Measurements from ENCODE around the gene NAP1L5.

Gene NAP1L5

DNA sequence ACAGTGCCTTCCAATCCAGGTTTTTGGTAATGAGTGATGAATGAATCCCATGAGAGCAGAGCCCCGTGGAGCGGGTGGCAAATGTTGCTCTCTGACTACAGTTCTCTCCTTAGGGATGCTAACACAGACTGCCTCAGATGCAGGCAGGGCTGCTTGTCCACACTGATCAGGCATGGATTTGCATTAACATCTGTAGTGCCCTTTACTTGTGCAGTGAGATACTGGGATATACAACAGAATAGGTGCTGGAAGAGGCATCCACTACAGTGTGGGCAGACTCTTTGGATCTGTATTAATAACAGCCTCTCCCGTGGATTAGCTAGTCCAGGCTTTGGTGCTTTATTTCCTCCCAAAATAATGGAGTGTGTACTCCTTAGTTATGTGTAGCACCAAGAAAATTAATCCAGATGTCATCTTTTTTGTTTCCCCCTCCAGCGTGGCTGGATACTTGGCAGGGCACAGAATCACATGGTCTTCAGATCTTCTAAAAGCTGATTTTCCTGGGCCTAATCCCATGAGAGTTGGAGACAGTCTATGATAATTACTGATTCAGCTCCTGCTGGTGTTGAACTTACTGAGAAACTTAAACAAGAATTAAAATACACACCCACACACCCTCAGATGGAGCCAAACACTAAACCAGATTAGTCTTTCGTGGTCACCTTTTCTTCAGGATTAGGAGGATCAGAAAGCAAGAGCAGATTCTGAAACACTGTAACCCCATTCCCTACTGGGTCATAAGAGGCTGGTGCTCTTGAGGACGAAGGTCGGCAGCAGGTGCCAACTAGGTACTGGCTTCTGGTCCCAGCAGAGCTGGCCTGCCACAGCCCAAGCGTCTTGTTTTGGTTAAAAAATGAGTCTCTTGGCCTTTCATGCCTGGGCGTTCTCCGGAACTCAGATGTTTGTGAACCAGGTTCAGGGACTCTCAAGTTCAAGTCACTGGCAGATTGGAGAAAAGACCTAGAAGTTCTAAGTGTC is 23.1 kb upstream of the NAP1L5 start:
- DNase-seq, result no peak

DNA sequence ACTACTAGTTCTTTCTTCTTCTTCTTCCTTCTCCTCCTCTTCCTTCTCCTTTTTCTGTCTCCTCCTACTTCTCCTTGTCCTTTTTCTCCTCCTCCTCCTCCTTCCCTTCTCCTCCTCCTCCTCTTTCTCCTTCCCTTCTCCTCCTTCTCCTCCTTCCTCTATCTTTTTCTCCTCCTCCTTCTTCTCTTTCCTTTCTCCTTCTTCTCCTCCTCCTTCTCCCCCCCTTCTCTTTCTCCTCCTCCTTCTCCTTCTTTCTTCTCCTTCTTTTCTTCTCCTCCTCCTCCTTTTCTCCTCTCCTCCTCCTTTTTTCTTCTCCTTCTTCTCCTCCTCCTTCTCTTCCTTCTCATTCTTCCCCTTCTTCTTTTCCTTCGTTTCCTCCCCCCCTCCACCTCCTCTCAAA is 21.8 kb upstream of the NAP1L5 start:
- no peak for DNase-seq

- no peak for DNase-seq
These were observed 20.5 kb upstream of the NAP1L5 start for GRCh38 chr4:88718098-88718497.

GRCh38 chr4:88713782-88714181 is 16.2 kb upstream of the NAP1L5 start:
- no peak for DNase-seq

DNA sequence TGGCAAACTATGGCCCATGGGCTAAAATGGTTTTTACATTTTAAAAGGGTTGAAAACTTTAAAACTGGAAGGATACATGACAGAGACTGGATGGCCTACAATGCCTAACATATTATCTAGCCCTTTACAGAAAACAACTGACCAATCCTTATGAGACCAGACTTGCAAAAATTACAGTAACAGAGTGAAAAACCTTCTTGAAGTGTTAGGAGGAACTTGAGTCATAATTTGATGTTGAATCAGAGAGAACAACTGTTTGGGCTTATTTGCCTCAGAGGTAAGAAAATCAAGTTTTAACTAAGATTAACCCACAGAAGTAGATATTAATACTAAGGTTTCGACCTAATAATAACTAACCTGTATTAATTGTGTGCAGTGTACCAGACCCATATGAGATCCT is 12.4 kb upstream of the NAP1L5 start:
- DNase-seq, result no peak

- DNase-seq, result no peak
These were observed 8.9 kb upstream of the NAP1L5 start for GRCh38 chr4:88706574-88706973.

- no peak for DNase-seq
These were observed 8.3 kb upstream of the NAP1L5 start for GRCh38 chr4:88705805-88706492.

GRCh38 chr4:88705223-88705622 is 7.6 kb upstream of the NAP1L5 start:
- DNase-seq, result no peak

DNA sequence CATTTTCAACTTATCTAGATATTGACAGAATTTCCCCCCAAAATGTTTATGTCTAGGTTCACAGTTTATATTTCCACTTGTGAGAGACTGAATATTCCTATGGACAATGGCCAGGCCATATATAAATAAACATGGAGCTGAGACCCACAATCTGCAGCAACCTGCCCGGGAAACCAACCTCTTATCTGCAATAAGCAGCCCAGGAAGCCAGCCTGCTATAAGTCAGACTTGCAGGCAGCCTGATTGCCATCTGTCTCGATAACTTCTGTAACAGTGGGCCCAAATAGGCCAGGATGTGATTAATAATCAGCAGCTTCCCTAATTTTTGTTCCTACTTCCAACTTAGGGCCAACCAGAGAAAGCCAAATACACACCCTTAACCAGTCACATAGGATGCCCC is 5.2 kb upstream of the NAP1L5 start:
- DNase-seq, result no peak

DNA sequence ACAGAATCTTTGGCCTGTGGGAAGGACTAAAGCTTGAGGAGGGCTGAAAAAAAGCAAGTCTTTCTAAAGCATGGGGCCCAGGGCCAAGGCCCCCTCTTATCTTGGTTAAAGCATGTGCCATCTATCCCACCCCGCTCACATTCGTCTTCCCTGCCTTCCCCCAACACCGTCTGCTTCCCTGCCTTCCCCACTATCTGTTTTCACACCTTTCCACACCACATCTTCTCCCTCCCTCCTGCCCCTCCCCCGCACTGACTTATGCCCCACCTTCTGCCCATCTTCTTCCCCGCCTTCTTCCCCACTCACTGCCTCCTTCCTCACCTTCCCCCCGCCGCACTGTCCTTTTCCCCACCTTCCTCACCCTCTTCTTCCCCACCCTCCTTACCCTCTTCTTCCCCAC is 890 bp upstream of the NAP1L5 start:
- no peak for DNase-seq

DNA sequence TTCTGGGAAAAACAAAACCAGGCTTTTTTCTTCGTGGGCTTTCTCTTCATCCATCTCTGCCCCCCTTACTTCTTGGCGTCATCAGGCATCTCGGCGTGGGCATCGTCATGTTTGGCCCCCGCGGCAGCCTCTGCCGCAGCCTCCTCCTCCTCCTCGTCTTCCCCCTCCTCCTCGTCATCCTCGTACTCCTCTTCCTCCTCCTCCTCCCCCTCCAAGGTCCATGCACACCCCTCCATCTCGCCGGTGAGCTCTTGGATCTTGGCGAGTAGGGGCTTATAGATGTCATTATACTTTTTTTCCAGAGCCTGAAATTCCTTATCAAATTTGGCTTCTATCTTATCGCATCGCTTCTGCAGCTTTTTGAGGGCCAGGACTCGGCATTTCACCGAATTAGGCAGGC is 488 bp downstream of the NAP1L5 start:
- DNase-seq, result no peak

GRCh38 chr4:88696630-88697029 is 999 bp downstream of the NAP1L5 start:
- no peak for DNase-seq

- no peak for DNase-seq
These were observed 3.8 kb downstream of the NAP1L5 start for GRCh38 chr4:88693792-88694191.

DNA sequence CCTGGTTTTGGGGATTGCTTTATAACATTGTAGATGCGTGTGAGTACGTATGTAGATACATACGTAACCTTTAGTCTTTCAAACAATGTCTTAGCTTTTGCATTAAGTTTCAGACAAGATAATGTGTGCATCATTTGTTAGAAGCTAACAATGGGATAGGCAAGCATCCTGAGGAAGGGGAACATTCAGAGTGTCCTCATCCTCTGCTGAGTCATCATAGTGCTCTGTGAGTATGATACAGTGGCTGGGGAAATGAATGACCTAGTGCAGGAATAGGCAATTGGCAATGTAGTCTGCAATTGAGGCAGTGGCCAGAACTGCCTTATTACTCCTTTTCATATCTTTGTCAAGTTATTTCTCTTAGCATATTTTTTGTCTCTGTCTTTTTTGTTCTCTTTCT is 7.3 kb downstream of the NAP1L5 start:
- peak; percentile 16 for DNase-seq

DNA sequence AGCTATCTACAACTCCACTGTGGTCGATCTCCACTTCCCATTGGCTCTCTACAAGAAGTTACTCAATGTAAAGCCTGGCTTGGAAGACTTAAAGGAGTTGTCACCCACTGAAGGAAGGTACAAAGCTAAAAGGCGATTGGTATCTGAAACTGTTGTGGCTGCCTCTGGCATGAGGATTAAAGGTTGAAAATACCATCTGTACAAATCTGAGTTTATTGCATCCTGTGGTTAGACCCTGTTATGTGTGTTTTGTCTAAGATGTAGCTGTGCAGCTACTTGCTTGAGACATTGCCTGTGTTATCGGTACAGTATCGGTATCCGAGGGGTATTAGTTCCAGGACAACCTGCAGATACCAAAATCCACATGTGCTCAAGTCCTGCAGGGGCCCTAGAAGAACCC is 16.4 kb downstream of the NAP1L5 start:
- no peak for DNase-seq

GRCh38 chr4:88675543-88675942 is 22.1 kb downstream of the NAP1L5 start:
- no peak for DNase-seq

DNA sequence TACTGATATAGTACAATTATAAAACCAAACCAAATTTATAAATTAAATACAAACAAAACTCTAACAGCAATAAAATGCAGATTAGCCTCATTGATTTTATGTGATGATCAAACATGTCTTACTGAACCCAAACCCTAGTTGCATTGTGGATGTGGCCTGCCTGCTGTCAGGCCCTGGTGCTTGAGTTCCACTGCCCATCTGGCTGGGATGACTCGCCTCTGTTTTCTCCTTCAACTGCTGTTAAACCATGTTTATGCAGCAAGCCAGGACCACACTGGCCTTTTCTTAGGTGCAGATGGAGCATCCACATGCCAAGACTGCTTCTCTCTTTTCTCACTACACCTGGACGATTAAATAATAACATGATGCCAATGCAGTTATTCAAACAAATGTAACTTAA is 22.6 kb downstream of the NAP1L5 start:
- no peak for DNase-seq

GRCh38 chr4:88674565-88674964 is 23.1 kb downstream of the NAP1L5 start:
- DNase-seq, result no peak

DNA sequence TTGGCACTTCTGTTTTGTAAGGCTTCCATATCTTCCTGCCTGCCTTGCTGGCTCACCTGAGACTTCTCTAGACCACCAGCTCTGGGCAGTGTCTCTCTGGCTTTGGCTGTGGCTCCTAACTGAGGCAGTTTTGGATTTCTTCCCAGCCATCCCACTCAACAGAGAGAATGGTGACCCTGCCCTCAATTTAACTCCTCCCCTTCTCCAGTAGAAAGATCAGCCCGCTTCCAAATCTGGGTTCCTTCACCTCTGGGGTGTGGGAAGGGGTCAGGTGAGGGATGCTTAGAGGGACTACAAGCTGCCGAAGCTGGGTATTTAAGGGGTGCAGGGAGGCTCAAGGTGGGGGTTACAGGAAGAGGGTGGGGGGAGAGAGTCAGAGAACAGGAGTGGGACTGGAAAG is 23.7 kb downstream of the NAP1L5 start:
- no peak for DNase-seq

DNA sequence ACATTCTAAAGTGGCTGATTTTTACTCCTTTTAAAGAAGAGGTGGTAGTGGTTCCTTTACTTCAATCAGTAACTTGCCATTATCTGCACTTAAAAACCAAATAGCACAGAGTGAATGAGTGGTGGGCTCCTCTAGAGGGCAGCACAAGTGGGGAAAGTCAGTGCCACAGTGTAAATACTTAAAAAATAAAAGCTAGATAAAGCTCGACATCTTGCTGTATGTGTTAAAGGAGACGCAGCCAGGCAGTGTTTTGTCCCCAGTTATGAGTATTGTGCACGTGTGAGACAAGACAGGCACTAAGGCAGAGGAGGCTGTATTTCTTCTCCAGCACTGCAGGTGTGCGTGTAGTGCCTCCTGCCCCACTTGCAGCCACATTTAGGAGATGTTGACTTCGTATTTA is 24.6 kb downstream of the NAP1L5 start:
- peak; percentile 4 for DNase-seq

GRCh38 chr4:88661739-88662138 is 35.9 kb downstream of the NAP1L5 start:
- DNase-seq, result no peak

DNA sequence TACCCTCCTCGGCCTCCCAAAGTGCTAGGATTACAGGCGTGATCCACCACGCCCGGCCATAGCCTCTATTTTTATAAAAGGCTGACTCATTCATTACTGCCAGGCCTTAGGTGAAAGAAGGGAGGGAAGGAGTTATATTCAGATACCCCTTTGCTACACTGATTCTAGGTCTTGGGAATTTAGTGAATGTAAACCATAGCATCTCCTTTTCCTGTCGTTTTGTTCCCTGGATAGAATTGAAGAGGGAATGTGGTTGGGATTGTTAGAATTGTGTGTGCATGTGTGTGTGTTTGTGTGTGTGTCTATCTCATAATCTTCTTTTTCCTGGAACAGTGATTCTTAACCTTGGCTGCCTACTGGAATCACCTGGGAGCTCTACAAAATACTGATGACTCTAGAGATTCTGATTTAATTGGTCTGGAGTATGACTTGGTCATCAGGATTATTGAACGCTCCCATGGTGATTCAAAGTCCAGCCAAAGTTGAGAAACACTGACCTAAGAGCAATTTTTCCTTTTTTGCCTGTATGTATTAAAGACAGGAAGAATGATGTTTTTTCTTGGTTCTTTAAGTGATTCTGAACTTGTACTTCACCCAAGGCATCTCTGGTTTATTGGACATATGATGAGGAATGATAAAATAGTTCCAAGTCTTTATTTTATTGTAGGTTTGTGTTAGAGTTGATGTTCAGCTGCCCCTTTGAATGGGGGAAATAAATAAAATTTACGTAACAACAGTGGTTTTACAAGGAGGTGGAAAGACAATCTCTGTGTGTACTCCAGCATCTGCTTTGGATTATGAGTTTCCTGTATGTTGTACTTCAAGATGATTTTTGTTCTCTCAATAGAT is 37.0 kb downstream of the NAP1L5 start:
- DNase-seq, result no peak

- DNase-seq, result no peak
These were observed 37.8 kb downstream of the NAP1L5 start for GRCh38 chr4:88659890-88660208.
